Type B pancreatic cell (in vitro differentiated cells): ENCODE measurements around the gene MYO7A. TPM values are rescaled to one million over a fixed set of nuclear protein-coding genes. Genes with fewer than 3 reads are reported as not detected.

Source experiments
- DNase-seq: peaks from one replicate; pipeline ENCODE4 v3.0.0; 2021; ENCODE audit warnings: mixed read lengths; ENCODE audit not compliant: unreplicated experiment; ENCODE audit errors: extremely low spot score
- H3K27ac Mint-ChIP-seq: 2 replicates; pipeline ENCODE4 v1.8.0; 2021; ENCODE audit warnings: mild to moderate bottlenecking, mixed read lengths
- H3K27me3 Mint-ChIP-seq: 2 replicates; pipeline ENCODE4 v1.8.0; 2021; ENCODE audit warnings: mixed read lengths
- H3K36me3 Mint-ChIP-seq: 2 replicates; pipeline ENCODE4 v1.8.0; 2021; ENCODE audit warnings: mixed read lengths
- H3K4me1 Mint-ChIP-seq: one replicate; pipeline ENCODE4 v1.8.0; 2021; ENCODE audit warnings: mixed read lengths; ENCODE audit not compliant: unreplicated experiment
- H3K4me3 Mint-ChIP-seq: 2 replicates; pipeline ENCODE4 v1.8.0; 2021; ENCODE audit warnings: mild to moderate bottlenecking, mixed read lengths
- H3K9me3 Mint-ChIP-seq: 2 replicates; pipeline ENCODE4 v1.8.0; 2021; ENCODE audit warnings: mixed read lengths
- total RNA-seq: library from RNA; stranded (reverse); gene quantifications from 2 replicates; pipeline ENCODE4 v1.2.1, GENCODE V29; 2021; ENCODE audit warnings: low replicate concordance
- TF ChIP-seq, protein P1 (sequence below): fragments of 200-600 bp; sonication (generic); conservative IDR thresholded peaks from 2 replicates; pipeline ENCODE4 v1.5.0; 2021; ENCODE audit warnings: antibody characterized with exemption, mild to moderate bottlenecking

The MYO7A gene
- total RNA-seq, 1 donor from 2014 or later, result 2.8 TPM

DNA sequence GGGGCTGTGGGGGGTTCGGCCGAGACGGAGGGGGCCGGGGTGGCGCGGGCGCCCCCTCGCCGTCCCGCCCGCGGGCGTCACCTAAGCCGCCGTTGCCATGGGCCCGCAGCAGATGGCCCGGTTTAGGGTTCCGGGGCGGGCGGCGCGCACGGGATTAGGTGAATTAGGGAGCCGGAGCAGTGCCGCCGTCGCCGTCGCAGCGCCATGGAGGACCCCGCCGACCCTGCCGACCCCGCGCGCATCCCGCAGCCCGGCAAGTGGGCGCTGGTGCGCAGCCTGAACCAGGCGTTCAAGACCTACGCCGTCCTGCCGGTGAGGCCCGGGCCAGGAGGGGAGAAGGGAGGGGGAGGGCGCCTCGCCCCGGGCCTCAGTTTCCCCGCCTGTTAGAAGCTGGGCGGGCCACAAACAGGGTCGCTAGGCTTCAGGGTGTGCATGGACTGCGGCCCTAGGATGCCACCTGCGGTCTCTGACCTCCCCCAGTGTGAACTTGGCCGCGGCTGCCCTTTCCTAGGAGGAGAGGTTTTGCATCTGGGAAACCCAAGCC is 10.1 kb downstream of the MYO7A start:
- H3K4me3 Mint-ChIP-seq, result no peak overlapping the region
- TF ChIP-seq, protein P1, sequence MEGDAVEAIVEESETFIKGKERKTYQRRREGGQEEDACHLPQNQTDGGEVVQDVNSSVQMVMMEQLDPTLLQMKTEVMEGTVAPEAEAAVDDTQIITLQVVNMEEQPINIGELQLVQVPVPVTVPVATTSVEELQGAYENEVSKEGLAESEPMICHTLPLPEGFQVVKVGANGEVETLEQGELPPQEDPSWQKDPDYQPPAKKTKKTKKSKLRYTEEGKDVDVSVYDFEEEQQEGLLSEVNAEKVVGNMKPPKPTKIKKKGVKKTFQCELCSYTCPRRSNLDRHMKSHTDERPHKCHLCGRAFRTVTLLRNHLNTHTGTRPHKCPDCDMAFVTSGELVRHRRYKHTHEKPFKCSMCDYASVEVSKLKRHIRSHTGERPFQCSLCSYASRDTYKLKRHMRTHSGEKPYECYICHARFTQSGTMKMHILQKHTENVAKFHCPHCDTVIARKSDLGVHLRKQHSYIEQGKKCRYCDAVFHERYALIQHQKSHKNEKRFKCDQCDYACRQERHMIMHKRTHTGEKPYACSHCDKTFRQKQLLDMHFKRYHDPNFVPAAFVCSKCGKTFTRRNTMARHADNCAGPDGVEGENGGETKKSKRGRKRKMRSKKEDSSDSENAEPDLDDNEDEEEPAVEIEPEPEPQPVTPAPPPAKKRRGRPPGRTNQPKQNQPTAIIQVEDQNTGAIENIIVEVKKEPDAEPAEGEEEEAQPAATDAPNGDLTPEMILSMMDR, result no peak
- no peak overlapping the region for H3K27ac Mint-ChIP-seq
- no peak for DNase-seq
- H3K4me1 Mint-ChIP-seq, result peaks cover 8% of the 10 kb centered on the region
- H3K36me3 Mint-ChIP-seq, result no peaks in the 10 kb centered on the region
- H3K27me3 Mint-ChIP-seq, result peaks cover 3% of the 10 kb centered on the region
- H3K9me3 Mint-ChIP-seq, result no peaks in the 10 kb centered on the region

DNA sequence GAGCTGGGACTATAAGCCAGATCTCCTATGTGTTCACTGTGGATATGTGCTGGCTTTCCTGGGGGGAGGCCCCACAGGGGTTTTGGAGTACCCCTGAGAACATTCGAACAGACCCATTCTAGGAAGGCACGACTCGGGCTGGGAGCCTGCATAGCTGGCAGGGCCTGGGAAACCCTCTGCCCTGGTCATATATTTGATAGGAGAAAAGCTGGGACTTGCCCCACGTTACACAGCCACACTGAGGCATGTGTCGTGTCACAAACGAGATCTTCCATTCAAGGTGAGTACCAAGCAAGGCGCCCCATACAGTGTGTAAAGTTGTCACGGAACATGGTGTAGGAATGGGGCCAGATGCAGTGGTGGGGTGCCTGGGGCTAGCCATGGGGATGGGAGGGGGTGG is 11.2 kb downstream of the MYO7A start:
- no peaks in the 10 kb centered on the region for H3K36me3 Mint-ChIP-seq
- TF ChIP-seq, protein P1, result no peak
- no peak overlapping the region for H3K27ac Mint-ChIP-seq
- H3K4me3 Mint-ChIP-seq, result no peak overlapping the region
- no peaks in the 10 kb centered on the region for H3K9me3 Mint-ChIP-seq
- no peak for DNase-seq
- H3K4me1 Mint-ChIP-seq, result peaks cover 8% of the 10 kb centered on the region
- H3K27me3 Mint-ChIP-seq, result peaks cover 3% of the 10 kb centered on the region

DNA sequence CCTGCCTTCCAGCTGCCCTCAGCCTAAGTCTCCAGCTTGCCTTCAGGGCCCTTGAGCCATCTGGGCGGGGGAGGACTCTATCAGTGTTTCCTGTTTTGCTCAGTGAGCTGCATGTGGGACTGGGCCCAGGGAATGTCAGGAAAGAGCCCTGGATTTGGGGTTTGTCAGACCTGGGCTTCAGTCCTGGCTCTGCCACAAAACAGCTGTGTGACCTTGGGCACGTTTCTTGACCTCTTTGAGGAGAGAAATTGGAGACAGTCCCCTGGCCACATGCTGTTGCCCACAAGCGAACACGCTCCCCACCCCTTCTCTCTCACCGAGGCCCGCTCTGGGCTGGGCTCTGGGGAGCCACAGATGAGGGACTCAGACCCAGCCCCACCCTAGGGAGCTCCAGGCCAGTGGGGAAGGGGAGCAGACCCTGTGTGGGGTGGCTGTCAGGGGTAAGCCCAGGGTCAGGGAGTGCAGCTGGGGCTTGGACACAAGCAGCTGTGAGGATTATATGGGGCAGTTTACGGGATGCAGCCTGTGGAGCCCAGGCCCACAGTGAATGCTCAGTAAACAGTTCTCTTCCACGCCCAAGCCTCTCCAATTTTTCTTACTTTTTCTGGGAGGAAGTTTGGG is 12.3 kb downstream of the MYO7A start:
- H3K36me3 Mint-ChIP-seq, result no peaks in the 10 kb centered on the region
- H3K9me3 Mint-ChIP-seq, result no peaks in the 10 kb centered on the region
- TF ChIP-seq, protein P1, result no peak
- H3K27me3 Mint-ChIP-seq, result peaks cover 3% of the 10 kb centered on the region
- H3K4me3 Mint-ChIP-seq, result no peak overlapping the region
- H3K27ac Mint-ChIP-seq, result peak overlapping the region; percentile 51
- no peak for DNase-seq
- H3K4me1 Mint-ChIP-seq, result peaks cover 13% of the 10 kb centered on the region

DNA sequence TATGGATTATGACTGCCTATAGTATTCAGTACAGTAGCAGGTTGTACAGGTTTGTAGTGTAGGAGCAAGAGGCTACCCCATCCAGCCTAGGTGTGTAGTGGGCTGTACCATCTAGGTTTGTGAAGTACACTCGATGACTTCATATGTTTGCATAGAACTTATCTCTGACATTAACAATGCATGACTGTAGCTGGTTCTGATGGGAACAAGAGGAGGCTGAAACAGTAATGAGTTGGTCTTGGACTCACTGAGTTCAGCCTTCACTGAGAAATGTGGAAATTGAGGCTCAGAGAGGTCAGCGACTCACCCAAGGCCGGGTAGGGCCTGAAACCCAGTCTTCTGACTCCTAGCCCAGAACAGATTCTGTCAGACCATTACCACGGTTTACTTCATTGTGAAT is 13.0 kb downstream of the MYO7A start:
- DNase-seq, result no peak
- H3K27me3 Mint-ChIP-seq, result peaks cover 3% of the 10 kb centered on the region
- TF ChIP-seq, protein P1, result no peak
- H3K36me3 Mint-ChIP-seq, result no peaks in the 10 kb centered on the region
- H3K27ac Mint-ChIP-seq, result peak overlapping the region; percentile 51
- H3K4me3 Mint-ChIP-seq, result no peak overlapping the region
- H3K4me1 Mint-ChIP-seq, result peaks cover 13% of the 10 kb centered on the region
- H3K9me3 Mint-ChIP-seq, result no peaks in the 10 kb centered on the region

DNA sequence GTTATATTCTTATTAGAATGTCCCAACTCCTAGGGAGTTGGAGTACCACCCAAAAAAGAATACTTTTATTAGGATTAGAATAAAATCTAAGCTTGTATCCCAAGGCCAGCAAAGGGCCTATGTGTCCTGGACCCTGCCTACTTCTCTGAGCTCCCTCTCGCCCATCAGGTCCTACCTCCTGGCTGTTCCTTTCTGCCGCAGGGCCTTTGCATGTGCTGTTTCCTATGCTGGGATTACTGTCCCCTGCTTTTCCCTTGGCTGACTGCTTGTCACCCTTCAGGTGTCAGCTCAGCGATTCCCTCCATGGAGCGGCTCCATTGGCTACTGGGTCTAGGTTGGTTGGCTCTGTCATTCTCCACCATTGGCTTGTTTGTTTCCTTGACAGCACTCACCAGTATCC is 13.4 kb downstream of the MYO7A start:
- Mint-ChIP-seq H3K36me3 (no peaks in the 10 kb centered on the region), H3K27me3 (peaks cover 5% of the 10 kb centered on the region), H3K9me3 (no peaks in the 10 kb centered on the region), H3K4me1 (peaks cover 13% of the 10 kb centered on the region), H3K27ac (peak overlapping the region; percentile 31), H3K4me3 (no peak overlapping the region)
- TF ChIP-seq, protein P1, result no peak
- DNase-seq, result no peak
